Lower lobe of right lung (tissue), 2 donors: Measurements from ENCODE around the gene PRRC1. TPM values are rescaled to one million over a fixed set of nuclear protein-coding genes. Genes with fewer than 3 reads are reported as not detected.
A peak's percentile ranks its signal among the peaks of the same experiment; 100 is the strongest.
"Not testable (repeated sequence)": the region's sequence is repeated elsewhere in the genome, so short reads cannot be mapped to it uniquely, and the experiment has no call there.

Experiments used
- ATAC-seq, 2 donors: fragments of 200-7000 bp; cut with Tn5 transposase; one replicate each; pipeline ENCODE4 v1.9.1; 2020 to 2022; ENCODE audit warnings: mild to moderate bottlenecking in 2 of 2, moderate library complexity in 2 of 2
- DNase-seq: peaks from one replicate; pipeline ENCODE4 v3.0.0-alpha.2; 2020
- H3K27ac ChIP-seq: fragments of 200-600 bp; one replicate; pipeline ENCODE4 v1.8.0; 2022
- H3K27me3 ChIP-seq: fragments of 200-600 bp; one replicate; pipeline ENCODE4 v1.8.0; 2022; ENCODE audit warnings: low read depth
- H3K36me3 ChIP-seq: fragments of 200-600 bp; one replicate; pipeline ENCODE4 v1.8.0; 2022; ENCODE audit warnings: mild to moderate bottlenecking
- H3K4me1 ChIP-seq: fragments of 200-600 bp; one replicate; pipeline ENCODE4 v1.8.0; 2022
- H3K4me3 ChIP-seq: fragments of 200-600 bp; one replicate; pipeline ENCODE4 v1.8.0; 2022; ENCODE audit warnings: mild to moderate bottlenecking
- H3K9me3 ChIP-seq: fragments of 200-600 bp; one replicate; pipeline ENCODE4 v1.8.0; 2022
- CTCF ChIP-seq: fragments of 200-600 bp; IDR thresholded peaks from one replicate; pipeline ENCODE4 v1.8.0; 2022; ENCODE audit warnings: antibody characterized with exemption, mild to moderate bottlenecking
- intact Hi-C: fragments of 100-400 bp; cut with DNase I; formaldehyde crosslinking; loops from one replicate; pipeline ENCODE4 v1.11.0; 2022
- total RNA-seq: library from RNA; stranded (reverse); fragmentation: NEBNext Ultra II Directional; extraction: Animal tissue kit (Norgen Biotek cat#: 25700); gene quantifications from one replicate; pipeline ENCODE4 v1.2.1, GENCODE V29; 2021
- donor health status: DM: no; HTN: yes; CAD: no; lungs with severe emphysema.

PRRC1 gene
- total RNA-seq, 1 donor from 2014 or later = 49.7 TPM

DNA sequence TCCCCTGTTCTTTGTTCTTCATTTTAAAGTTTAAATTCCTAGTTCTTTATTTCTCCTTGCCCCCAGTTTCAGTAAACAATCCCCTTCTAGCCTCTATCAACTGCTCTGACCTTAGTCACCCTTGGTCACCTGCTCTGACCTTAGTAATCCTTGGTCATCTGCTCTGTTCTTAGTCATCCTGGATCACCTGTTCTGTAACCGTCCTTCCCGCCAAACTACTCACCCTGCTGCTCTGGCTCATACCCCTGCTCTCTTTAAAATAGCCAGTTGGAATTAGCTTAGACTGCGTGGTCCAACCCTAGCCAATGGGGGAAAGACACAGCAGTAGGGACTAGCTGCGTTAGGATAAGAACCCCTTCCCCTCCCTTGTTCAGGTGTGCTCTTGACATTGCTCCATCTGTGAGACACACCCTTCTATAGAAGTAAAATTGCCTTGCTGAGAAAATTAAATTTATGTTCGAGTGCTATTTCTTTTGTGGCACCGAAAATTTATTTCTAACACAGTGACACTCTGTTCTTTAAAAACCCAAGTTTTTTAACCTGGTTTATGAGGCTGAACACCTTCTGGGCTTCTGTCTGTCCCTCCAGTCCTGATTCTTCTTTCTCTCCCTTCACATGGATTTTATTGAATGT, 3.8 kb downstream of the PRRC1 start:
- no peak for TF ChIP-seq CTCF
- ATAC-seq (no peak), DNase-seq (no peak)
- intact Hi-C loops = no loop called here
- Histone ChIP-seq H3K27ac (no peak overlapping the region), H3K4me3 (no peak overlapping the region), H3K36me3 (peaks cover 36% of the 10 kb centered on the region), H3K4me1 (peaks cover 23% of the 10 kb centered on the region), H3K27me3 (no peaks in the 10 kb centered on the region), H3K9me3 (peaks cover 9% of the 10 kb centered on the region)

GRCh38 chr5:127525181-127525580, 7.7 kb downstream of the PRRC1 start:
- peaks cover 75% of the 10 kb centered on the region for H3K36me3 ChIP-seq
- TF ChIP-seq CTCF = no peak
- H3K4me3 ChIP-seq = no peak overlapping the region
- DNase-seq (no peak), ATAC-seq (no peak)
- peaks cover 1% of the 10 kb centered on the region for H3K4me1 ChIP-seq
- peaks cover 9% of the 10 kb centered on the region for H3K9me3 ChIP-seq
- no peak overlapping the region for H3K27ac ChIP-seq
- no peaks in the 10 kb centered on the region for H3K27me3 ChIP-seq
- intact Hi-C loops = no loop called here

DNA sequence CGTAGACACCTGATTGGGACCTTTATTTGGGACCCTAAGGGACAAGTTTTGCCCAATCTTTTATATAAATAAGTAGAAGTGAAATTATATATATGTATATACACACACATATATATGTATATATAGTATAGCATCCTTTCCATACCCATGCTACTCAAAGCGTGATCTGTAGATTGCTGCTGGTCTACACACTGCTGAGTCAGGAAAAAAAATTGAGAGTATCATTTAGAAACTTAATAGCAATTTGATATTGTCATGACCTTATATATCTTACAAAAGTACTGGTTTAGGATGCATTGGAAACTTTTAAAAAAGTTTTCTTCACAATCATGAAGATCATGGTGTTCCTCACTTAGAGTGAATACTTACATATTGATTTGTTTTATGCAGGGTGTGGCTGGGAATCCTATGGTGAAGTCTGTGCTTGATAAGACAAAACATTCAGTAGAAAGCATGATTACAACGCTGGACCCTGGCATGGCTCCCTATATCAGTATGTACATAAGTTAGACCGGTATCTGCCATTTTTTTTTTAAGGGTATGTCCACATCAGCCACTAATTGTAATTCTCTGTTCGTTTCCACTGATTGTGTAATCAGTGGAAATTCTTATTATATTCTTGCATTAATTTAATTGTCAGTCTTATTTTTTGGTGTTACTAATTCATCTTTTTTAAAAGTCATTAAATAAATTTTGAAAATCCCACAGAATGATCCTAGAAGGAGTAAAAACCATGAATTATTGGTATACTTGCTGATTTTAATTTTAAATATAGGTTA, 12.7 kb downstream of the PRRC1 start:
- Histone ChIP-seq H3K4me1 (no peaks in the 10 kb centered on the region), H3K9me3 (no peaks in the 10 kb centered on the region), H3K4me3 (no peak overlapping the region), H3K27me3 (no peaks in the 10 kb centered on the region), H3K27ac (no peak overlapping the region), H3K36me3 (peaks cover 100% of the 10 kb centered on the region)
- DNase-seq = no peak
- TF ChIP-seq CTCF = no peak
- intact Hi-C loops = no loop called here
- no peak for ATAC-seq

DNA sequence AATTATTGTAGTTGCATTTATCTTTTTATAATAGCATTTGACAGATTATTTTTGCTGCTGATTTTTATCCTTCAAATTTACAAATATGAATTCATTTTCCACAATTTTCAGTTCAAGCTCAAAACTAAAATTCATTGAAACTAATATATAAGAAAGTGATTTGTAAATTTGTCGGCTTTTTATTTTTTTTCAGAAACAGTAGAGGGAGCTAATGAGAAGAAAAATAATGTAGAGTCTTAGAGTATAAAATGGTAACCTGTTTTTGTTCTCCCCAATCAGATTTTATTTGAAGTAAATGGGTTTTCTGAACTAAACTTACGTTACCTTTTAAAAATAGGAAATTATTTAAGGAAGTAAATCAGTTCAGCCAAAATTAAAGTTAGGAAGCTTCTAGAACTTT, 19.2 kb downstream of the PRRC1 start:
- intact Hi-C loops = no loop called here
- Histone ChIP-seq H3K9me3 (no peaks in the 10 kb centered on the region), H3K4me1 (no peaks in the 10 kb centered on the region), H3K4me3 (no peak overlapping the region), H3K27ac (no peak overlapping the region), H3K27me3 (no peaks in the 10 kb centered on the region), H3K36me3 (peaks cover 94% of the 10 kb centered on the region)
- no peak for DNase-seq
- no peak for ATAC-seq
- TF ChIP-seq CTCF = peak; percentile 35

DNA sequence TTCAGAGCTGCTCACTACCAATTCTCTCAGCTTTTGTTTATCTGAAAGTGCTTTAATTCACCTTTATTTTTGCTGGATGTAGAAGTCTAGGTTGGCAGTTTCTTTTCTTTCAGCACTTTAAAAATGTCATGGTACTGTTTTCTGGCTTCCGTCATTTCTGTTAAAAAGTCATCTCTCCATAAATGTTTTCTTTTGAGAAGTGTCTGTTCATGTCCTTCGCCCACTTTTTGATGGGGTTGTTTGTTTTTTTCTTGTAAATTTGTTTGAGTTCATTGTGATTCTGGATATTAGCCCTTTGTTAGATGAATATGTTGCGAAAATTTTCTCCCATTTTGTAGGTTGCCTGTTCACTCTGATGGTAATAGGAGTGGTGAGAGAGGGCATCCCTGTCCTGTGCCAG, 23.1 kb downstream of the PRRC1 start:
- intact Hi-C loops, H3K4me3 ChIP-seq, H3K4me1 ChIP-seq, H3K9me3 ChIP-seq, H3K27ac ChIP-seq, H3K27me3 ChIP-seq, ATAC-seq, DNase-seq: not testable (repeated sequence)
- peaks cover 55% of the 10 kb centered on the region for H3K36me3 ChIP-seq

DNA sequence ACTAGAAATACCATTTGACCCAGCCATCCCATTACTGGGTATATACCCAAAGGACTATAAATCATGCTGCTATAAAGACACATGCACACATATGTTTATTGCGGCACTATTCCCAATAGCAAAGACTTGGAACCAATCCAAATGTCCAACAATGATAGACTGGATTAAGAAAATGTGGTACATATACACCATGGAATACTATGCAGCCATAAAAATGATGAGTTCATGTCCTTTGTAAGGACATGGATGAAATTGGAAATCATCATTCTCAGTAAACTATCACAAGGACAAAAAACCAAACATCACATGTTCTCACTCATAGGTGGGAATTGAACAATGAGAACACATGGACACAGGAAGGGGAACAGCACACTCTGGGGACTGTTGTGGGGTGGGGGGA, 27.8 kb downstream of the PRRC1 start:
- intact Hi-C loops, H3K27ac ChIP-seq, H3K4me1 ChIP-seq, H3K9me3 ChIP-seq, H3K4me3 ChIP-seq, ATAC-seq, DNase-seq, H3K27me3 ChIP-seq: not testable (repeated sequence)
- H3K36me3 ChIP-seq = peaks cover 31% of the 10 kb centered on the region
